Measurements from ENCODE around the gene FOLH1.
"Not testable (repeated sequence)": the region's sequence is repeated elsewhere in the genome, so short reads cannot be mapped to it uniquely, and the experiment has no call there.

FOLH1 gene

GRCh38 chr11:49174691-49175366, 33.6 kb downstream of the FOLH1 start:
- H3K27ac ChIP-seq (replicated peaks; ENCODE audit: low read length); H2AK5ac ChIP-seq (ENCODE audit: low read depth, low read length); H3K9me3 ChIP-seq (replicated peaks in 1 of 2; ENCODE audit: control insufficient read depth in 2 of 2, insufficient read depth in 1 of 2, low read depth in 1 of 2, low read length in 2 of 2); H3K18ac ChIP-seq (ENCODE audit: low read length); H3K79me1 ChIP-seq (ENCODE audit: low read depth, low read length); H3K14ac ChIP-seq (ENCODE audit: low read length); H4K8ac ChIP-seq (ENCODE audit: low read depth, low read length); H3K36me3 ChIP-seq (replicated peaks in 1 of 2; ENCODE audit: control insufficient read depth in 2 of 2, insufficient read depth in 2 of 2, low read length in 2 of 2); H3K4me2 ChIP-seq (ENCODE audit: insufficient read depth, low read length, poor library complexity, severe bottlenecking); H3K27me3 ChIP-seq (ENCODE audit: control insufficient read depth in 3 of 3, insufficient read depth in 3 of 3, low read depth in 1 of 3, low read length in 3 of 3); H2BK120ac ChIP-seq (ENCODE audit: low read depth, low read length); H2AFZ ChIP-seq (ENCODE audit: low read length); H3K4me3 ChIP-seq (ENCODE audit: low read length in 2 of 2); H2BK5ac ChIP-seq (ENCODE audit: low read length); H3K9ac ChIP-seq (ENCODE audit: low read depth, low read length, poor library complexity); H2BK12ac ChIP-seq (ENCODE audit: low read length); H3K4me1 ChIP-seq (ENCODE audit: control insufficient read depth in 2 of 2, insufficient read depth in 1 of 2, low read depth in 1 of 2, low read length in 2 of 2); DNase-seq (ENCODE audit: low spot score); H3K4ac ChIP-seq (ENCODE audit: low read length); H4K91ac ChIP-seq (ENCODE audit: low read depth, low read length, poor library complexity); H2BK15ac ChIP-seq (ENCODE audit: low read length); H3K23ac ChIP-seq (ENCODE audit: low read depth, low read length, poor library complexity): not testable (repeated sequence)
- WGBS, 2 donors (ENCODE audit: extremely low coverage in 2 of 2, insufficient read length in 2 of 2, insufficient replicate concordance in 1 of 2), result no CpG with 5 or more reads among the region's 3 CpGs

- not testable (repeated sequence) for H3K14ac ChIP-seq (ENCODE audit: low read length); H4K91ac ChIP-seq (ENCODE audit: low read depth, low read length, poor library complexity); H3K36me3 ChIP-seq (replicated peaks in 1 of 2; ENCODE audit: control insufficient read depth in 2 of 2, insufficient read depth in 2 of 2, low read length in 2 of 2); H3K23ac ChIP-seq (ENCODE audit: low read depth, low read length, poor library complexity); H2BK5ac ChIP-seq (ENCODE audit: low read length); H2BK12ac ChIP-seq (ENCODE audit: low read length); H3K4me3 ChIP-seq (ENCODE audit: low read length in 2 of 2); H2BK15ac ChIP-seq (ENCODE audit: low read length); H4K8ac ChIP-seq (ENCODE audit: low read depth, low read length); H3K27me3 ChIP-seq (ENCODE audit: control insufficient read depth in 3 of 3, insufficient read depth in 3 of 3, low read depth in 1 of 3, low read length in 3 of 3); H3K9me3 ChIP-seq (replicated peaks in 1 of 2; ENCODE audit: control insufficient read depth in 2 of 2, insufficient read depth in 1 of 2, low read depth in 1 of 2, low read length in 2 of 2); H3K9ac ChIP-seq (ENCODE audit: low read depth, low read length, poor library complexity); DNase-seq (ENCODE audit: low spot score); H3K79me1 ChIP-seq (ENCODE audit: low read depth, low read length); H3K4me1 ChIP-seq (ENCODE audit: control insufficient read depth in 2 of 2, insufficient read depth in 1 of 2, low read depth in 1 of 2, low read length in 2 of 2); H3K18ac ChIP-seq (ENCODE audit: low read length); H2BK120ac ChIP-seq (ENCODE audit: low read depth, low read length); H3K4me2 ChIP-seq (ENCODE audit: insufficient read depth, low read length, poor library complexity, severe bottlenecking); H3K4ac ChIP-seq (ENCODE audit: low read length); H3K27ac ChIP-seq (replicated peaks; ENCODE audit: low read length); H2AK5ac ChIP-seq (ENCODE audit: low read depth, low read length); H2AFZ ChIP-seq (ENCODE audit: low read length)
- WGBS, 2 donors (ENCODE audit: extremely low coverage in 2 of 2, insufficient read length in 2 of 2, insufficient replicate concordance in 1 of 2), result no CpG with 5 or more reads among the region's 3 CpGs
Measured at GRCh38 chr11:49171613-49172012, 36.8 kb downstream of the FOLH1 start.

GRCh38 chr11:49169579-49169978, 38.8 kb downstream of the FOLH1 start:
- not testable (repeated sequence) for H3K4me1 ChIP-seq (ENCODE audit: control insufficient read depth in 2 of 2, insufficient read depth in 1 of 2, low read depth in 1 of 2, low read length in 2 of 2); DNase-seq (ENCODE audit: low spot score); H3K27me3 ChIP-seq (ENCODE audit: control insufficient read depth in 3 of 3, insufficient read depth in 3 of 3, low read depth in 1 of 3, low read length in 3 of 3); H3K79me1 ChIP-seq (ENCODE audit: low read depth, low read length); H3K4me2 ChIP-seq (ENCODE audit: insufficient read depth, low read length, poor library complexity, severe bottlenecking); H4K91ac ChIP-seq (ENCODE audit: low read depth, low read length, poor library complexity); H3K4me3 ChIP-seq (ENCODE audit: low read length in 2 of 2); H3K36me3 ChIP-seq (replicated peaks in 1 of 2; ENCODE audit: control insufficient read depth in 2 of 2, insufficient read depth in 2 of 2, low read length in 2 of 2); H4K8ac ChIP-seq (ENCODE audit: low read depth, low read length); H3K4ac ChIP-seq (ENCODE audit: low read length); H2BK5ac ChIP-seq (ENCODE audit: low read length); H2BK15ac ChIP-seq (ENCODE audit: low read length); H3K9ac ChIP-seq (ENCODE audit: low read depth, low read length, poor library complexity); H3K18ac ChIP-seq (ENCODE audit: low read length); H2BK120ac ChIP-seq (ENCODE audit: low read depth, low read length); H3K14ac ChIP-seq (ENCODE audit: low read length); H2AK5ac ChIP-seq (ENCODE audit: low read depth, low read length); H3K27ac ChIP-seq (replicated peaks; ENCODE audit: low read length); H3K9me3 ChIP-seq (replicated peaks in 1 of 2; ENCODE audit: control insufficient read depth in 2 of 2, insufficient read depth in 1 of 2, low read depth in 1 of 2, low read length in 2 of 2); H2AFZ ChIP-seq (ENCODE audit: low read length); H3K23ac ChIP-seq (ENCODE audit: low read depth, low read length, poor library complexity); H2BK12ac ChIP-seq (ENCODE audit: low read length)
- no CpG with 5 or more reads among the region's 3 CpGs for WGBS, 2 donors (ENCODE audit: extremely low coverage in 2 of 2, insufficient read length in 2 of 2, insufficient replicate concordance in 1 of 2)

- H3K14ac ChIP-seq (ENCODE audit: low read length); H3K9me3 ChIP-seq (replicated peaks in 1 of 2; ENCODE audit: control insufficient read depth in 2 of 2, insufficient read depth in 1 of 2, low read depth in 1 of 2, low read length in 2 of 2); H2BK12ac ChIP-seq (ENCODE audit: low read length); H3K4ac ChIP-seq (ENCODE audit: low read length); H2AK5ac ChIP-seq (ENCODE audit: low read depth, low read length); H3K18ac ChIP-seq (ENCODE audit: low read length); H3K4me3 ChIP-seq (ENCODE audit: low read length in 2 of 2); H3K4me2 ChIP-seq (ENCODE audit: insufficient read depth, low read length, poor library complexity, severe bottlenecking); H2BK5ac ChIP-seq (ENCODE audit: low read length); H2BK15ac ChIP-seq (ENCODE audit: low read length); H3K9ac ChIP-seq (ENCODE audit: low read depth, low read length, poor library complexity); H3K27me3 ChIP-seq (ENCODE audit: control insufficient read depth in 3 of 3, insufficient read depth in 3 of 3, low read depth in 1 of 3, low read length in 3 of 3); H3K79me1 ChIP-seq (ENCODE audit: low read depth, low read length); DNase-seq (ENCODE audit: low spot score); H4K91ac ChIP-seq (ENCODE audit: low read depth, low read length, poor library complexity); H3K36me3 ChIP-seq (replicated peaks in 1 of 2; ENCODE audit: control insufficient read depth in 2 of 2, insufficient read depth in 2 of 2, low read length in 2 of 2); H3K27ac ChIP-seq (replicated peaks; ENCODE audit: low read length); H4K8ac ChIP-seq (ENCODE audit: low read depth, low read length); H3K23ac ChIP-seq (ENCODE audit: low read depth, low read length, poor library complexity); H2AFZ ChIP-seq (ENCODE audit: low read length); H3K4me1 ChIP-seq (ENCODE audit: control insufficient read depth in 2 of 2, insufficient read depth in 1 of 2, low read depth in 1 of 2, low read length in 2 of 2); H2BK120ac ChIP-seq (ENCODE audit: low read depth, low read length): not testable (repeated sequence)
- WGBS, 2 donors (ENCODE audit: extremely low coverage in 2 of 2, insufficient read length in 2 of 2, insufficient replicate concordance in 1 of 2), result no CpG with 5 or more reads among the region's 4 CpGs
Measured at GRCh38 chr11:49168992-49169391, 39.4 kb downstream of the FOLH1 start.

Measured in neuronal stem cell (in vitro differentiated cells).